Keratinocyte (primary cell): ENCODE results near the gene DPM2. TPM values are rescaled to one million over a fixed set of nuclear protein-coding genes. Genes with fewer than 3 reads are reported as not detected.

Experiments
- DNase-seq: peaks from one replicate; pipeline ENCODE4 v3.0.0-alpha.2; 2011; ENCODE audit warnings: low read depth, missing footprints, low spot score
- FAIRE-seq: peaks from 2 replicates; lab custom pipeline; 2011; peaks lifted over from hg19 to GRCh38; lab: Jason Lieb, UNC
- H2AFZ ChIP-seq: 2 replicates; pipeline ENCODE4 v1.6.0; 2012; ENCODE audit warnings: low read length, control low read depth, inconsistent platforms; ENCODE audit not compliant: control insufficient read depth
- H3K27ac ChIP-seq: 2 replicates; pipeline ENCODE4 v1.5.1; 2011; ENCODE audit warnings: low read length; ENCODE audit not compliant: control insufficient read depth, insufficient read depth
- H3K27me3 ChIP-seq: 3 replicates; pipeline ENCODE4 v1.6.0; 2011; ENCODE audit warnings: low read length; ENCODE audit not compliant: control insufficient read depth, insufficient read depth; ENCODE audit errors: extremely low read depth
- H3K36me3 ChIP-seq, 2 experiments: 2 replicates in 1 of 2; 3 replicates in 1 of 2; pipeline ENCODE4 v1.5.1; 2011; ENCODE audit warnings: low read length in 2 of 2, mild to moderate bottlenecking in 1 of 2; ENCODE audit not compliant: control insufficient read depth in 2 of 2, insufficient read depth in 2 of 2; ENCODE audit errors: extremely low read depth in 1 of 2
- H3K4me1 ChIP-seq: 3 replicates; pipeline ENCODE4 v1.5.1; 2011; ENCODE audit warnings: low read length; ENCODE audit not compliant: control insufficient read depth, insufficient read depth; ENCODE audit errors: extremely low read depth
- H3K4me2 ChIP-seq: 3 replicates; pipeline ENCODE4 v1.6.0; 2011; ENCODE audit warnings: low read depth, low read length; ENCODE audit not compliant: control insufficient read depth, insufficient read depth; ENCODE audit errors: extremely low read depth
- H3K4me3 ChIP-seq, 3 experiments: fragments of 200-600 bp in 1 of 3; sonication (generic) in 1 of 3; 2 replicates in 2 of 3; 3 replicates in 1 of 3; pipeline ENCODE4 v1.5.1; 2011 to 2016; ENCODE audit warnings: low read length in 3 of 3, mild to moderate bottlenecking in 3 of 3, control low read depth in 2 of 3, inconsistent platforms in 1 of 3, low read depth in 1 of 3, mixed read lengths in 1 of 3, mixed run types in 1 of 3, moderate library complexity in 1 of 3; ENCODE audit not compliant: control insufficient read depth in 2 of 3, insufficient read depth in 2 of 3; ENCODE audit errors: extremely low read depth in 1 of 3
- H3K79me2 ChIP-seq: 2 replicates; pipeline ENCODE4 v1.6.0; 2012; ENCODE audit warnings: low read length; ENCODE audit not compliant: control insufficient read depth, insufficient read depth
- H3K9ac ChIP-seq: 3 replicates; pipeline ENCODE4 v1.6.0; 2011; ENCODE audit warnings: low read length; ENCODE audit not compliant: control insufficient read depth, insufficient read depth; ENCODE audit errors: extremely low read depth
- H3K9me1 ChIP-seq: 3 replicates; pipeline ENCODE4 v1.6.0; 2011; ENCODE audit warnings: low read length; ENCODE audit not compliant: control insufficient read depth, insufficient read depth; ENCODE audit errors: extremely low read depth
- H3K9me3 ChIP-seq: 2 replicates; pipeline ENCODE4 v1.5.1; 2012; ENCODE audit warnings: low read depth, low read length; ENCODE audit not compliant: control insufficient read depth
- H4K20me1 ChIP-seq: 3 replicates; pipeline ENCODE4 v1.6.0; 2011; ENCODE audit warnings: low read length; ENCODE audit not compliant: control insufficient read depth, insufficient read depth; ENCODE audit errors: extremely low read depth
- EZH2 ChIP-seq: IDR thresholded peaks from one replicate; pipeline ENCODE4 v1.6.1; 2012; ENCODE audit warnings: inconsistent platforms, mild to moderate bottlenecking, low read length, moderate library complexity
- dilution Hi-C: fragments of 300-500 bp; cut with MboI; formaldehyde crosslinking; loops from one replicate; pipeline ENCODE4 v1.7.0; 2020; ENCODE audit warnings: low sequenced_read_pairs; ENCODE audit not compliant: extremely low pct_ligation_motif_present
- polyA plus RNA-seq, 5 experiments: library from polyadenylated mRNA; depleted of rRNA in 3 of 5; stranded (reverse) in 3 of 5; stranded (forward) in 1 of 5; unstranded in 1 of 5; fragments of >200 nt; gene quantifications; 1 replicate in 1 of 5; 2 replicates in 3 of 5; 3 replicates in 1 of 5; pipeline versions ENCODE4 v1.2.1 to v1.2.3, GENCODE V29; 2011 to 2012; ENCODE audit warnings: missing spikeins in 2 of 5, low read depth in 1 of 5, low replicate concordance in 1 of 5
- TF ChIP-seq, protein P1 (sequence below), 3 experiments: IDR thresholded peaks in 1 of 3; conservative IDR thresholded peaks in 1 of 3; optimal IDR thresholded peaks in 1 of 3; 2 replicates in 2 of 3; 3 replicates in 1 of 3; pipeline versions ENCODE3 to v1.5.1; 2011; ENCODE audit warnings: low read length in 3 of 3, mild to moderate bottlenecking in 3 of 3, moderate library complexity in 2 of 3, control low read depth in 1 of 3, inconsistent platforms in 1 of 3; ENCODE audit not compliant: insufficient read depth in 2 of 3; ENCODE audit errors: extremely low read depth in 1 of 3

The DPM2 gene
- polyA plus RNA-seq, 1 donor (not counting 4 experiments of a cell fraction or from before 2014, with no cell fraction given) = 31.1 TPM

GRCh38 chr9:127973169-127974000, 35.7 kb upstream of the DPM2 start:
- no peak for TF ChIP-seq EZH2
- TF ChIP-seq, protein P1, sequence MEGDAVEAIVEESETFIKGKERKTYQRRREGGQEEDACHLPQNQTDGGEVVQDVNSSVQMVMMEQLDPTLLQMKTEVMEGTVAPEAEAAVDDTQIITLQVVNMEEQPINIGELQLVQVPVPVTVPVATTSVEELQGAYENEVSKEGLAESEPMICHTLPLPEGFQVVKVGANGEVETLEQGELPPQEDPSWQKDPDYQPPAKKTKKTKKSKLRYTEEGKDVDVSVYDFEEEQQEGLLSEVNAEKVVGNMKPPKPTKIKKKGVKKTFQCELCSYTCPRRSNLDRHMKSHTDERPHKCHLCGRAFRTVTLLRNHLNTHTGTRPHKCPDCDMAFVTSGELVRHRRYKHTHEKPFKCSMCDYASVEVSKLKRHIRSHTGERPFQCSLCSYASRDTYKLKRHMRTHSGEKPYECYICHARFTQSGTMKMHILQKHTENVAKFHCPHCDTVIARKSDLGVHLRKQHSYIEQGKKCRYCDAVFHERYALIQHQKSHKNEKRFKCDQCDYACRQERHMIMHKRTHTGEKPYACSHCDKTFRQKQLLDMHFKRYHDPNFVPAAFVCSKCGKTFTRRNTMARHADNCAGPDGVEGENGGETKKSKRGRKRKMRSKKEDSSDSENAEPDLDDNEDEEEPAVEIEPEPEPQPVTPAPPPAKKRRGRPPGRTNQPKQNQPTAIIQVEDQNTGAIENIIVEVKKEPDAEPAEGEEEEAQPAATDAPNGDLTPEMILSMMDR (optimal IDR thresholded peaks at IDR 0.05 in 1 of 3, IDR thresholded peaks at IDR 0.05 in 1 of 3, conservative IDR thresholded peaks at IDR 0.05 in 1 of 3; ENCODE audit: extremely low read depth in 1 of 3, insufficient read depth in 2 of 3, low read length in 3 of 3) = no peak
- peaks cover 35% of the 10 kb centered on the region for H3K4me1 ChIP-seq

GRCh38 chr9:127972236-127972871, 34.7 kb upstream of the DPM2 start:
- TF ChIP-seq EZH2 = no peak
- TF ChIP-seq, protein P1 (optimal IDR thresholded peaks at IDR 0.05 in 1 of 3, IDR thresholded peaks at IDR 0.05 in 1 of 3, conservative IDR thresholded peaks at IDR 0.05 in 1 of 3; ENCODE audit: extremely low read depth in 1 of 3, insufficient read depth in 2 of 3, low read length in 3 of 3) = no peak
- dilution Hi-C loops = no loop called here
- Histone ChIP-seq H3K36me3 (peaks cover 0 to 4% of the 10 kb centered on the region in 2 experiments), H3K9ac (no peak overlapping the region), H4K20me1 (no peaks in the 10 kb centered on the region), H3K4me3 (no peak overlapping the region), H3K9me1 (no peaks in the 10 kb centered on the region), H3K27ac (no peak overlapping the region), H3K4me1 (peaks cover 37% of the 10 kb centered on the region), H2AFZ (no peak overlapping the region), H3K4me2 (no peak overlapping the region), H3K27me3 (no peaks in the 10 kb centered on the region), H3K79me2 (peaks cover 32% of the 10 kb centered on the region), H3K9me3 (no peaks in the 10 kb centered on the region)
- FAIRE-seq (no peak), DNase-seq (no peak)

More at GRCh38 chr9:127973169-127974000, 35.7 kb upstream of the DPM2 start:
- Histone ChIP-seq H3K27me3 (no peaks in the 10 kb centered on the region), H2AFZ (no peak overlapping the region), H3K4me3 (no peak overlapping the region), H3K9ac (no peak overlapping the region), H3K27ac (no peak overlapping the region), H3K36me3 (peaks cover 0 to 4% of the 10 kb centered on the region in 2 experiments), H3K79me2 (peaks cover 34% of the 10 kb centered on the region), H3K4me2 (no peak overlapping the region), H4K20me1 (no peaks in the 10 kb centered on the region), H3K9me1 (no peaks in the 10 kb centered on the region), H3K9me3 (no peaks in the 10 kb centered on the region)
- DNase-seq (no peak), FAIRE-seq (no peak)
- dilution Hi-C loops = no loop called here
